GM18498 (cell line): Measurements from ENCODE around the gene ADGRG3.

Experiments used
- ATAC-seq: cut with Tn5 transposase; IDR thresholded peaks from one replicate; pipeline ENCODE4 v1.9.1; 2021; ENCODE audit warnings: mild to moderate bottlenecking, moderate library complexity; ENCODE audit not compliant: unreplicated experiment

Gene ADGRG3

DNA sequence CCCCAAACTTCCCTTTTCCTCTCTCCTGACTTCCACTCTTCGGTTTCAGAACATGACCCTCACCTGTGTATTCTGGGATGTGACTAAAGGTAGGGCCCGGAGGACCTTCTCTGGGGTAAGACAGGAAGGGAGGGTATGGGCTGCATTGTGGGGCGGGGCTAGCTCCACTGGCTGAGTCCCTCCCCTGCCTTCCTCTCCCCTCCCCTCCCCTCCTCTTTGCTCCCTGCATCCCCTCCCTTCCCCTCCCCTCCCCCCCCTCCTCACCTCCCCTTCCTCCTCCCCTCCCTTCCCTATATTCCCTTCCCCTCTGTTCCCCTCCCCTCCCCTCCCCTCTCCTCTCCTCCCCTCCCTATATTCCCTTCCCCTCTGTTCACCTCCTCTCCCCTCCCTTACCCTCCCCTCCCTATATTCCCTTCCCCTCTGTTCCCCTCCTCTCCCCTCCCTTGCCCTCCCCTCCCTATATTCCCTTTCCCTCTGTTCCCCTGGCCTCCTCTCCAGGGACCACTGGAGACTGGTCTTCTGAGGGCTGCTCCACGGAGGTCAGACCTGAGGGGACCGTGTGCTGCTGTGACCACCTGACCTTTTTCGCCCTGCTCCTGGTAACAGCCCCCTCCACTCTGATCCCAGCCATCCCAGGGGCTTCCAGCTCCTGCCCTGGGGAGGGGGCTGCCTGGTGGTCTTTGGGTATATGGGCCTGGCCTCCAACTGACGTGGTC, 11.8 kb downstream of the ADGRG3 start:
- no peak for ATAC-seq

DNA sequence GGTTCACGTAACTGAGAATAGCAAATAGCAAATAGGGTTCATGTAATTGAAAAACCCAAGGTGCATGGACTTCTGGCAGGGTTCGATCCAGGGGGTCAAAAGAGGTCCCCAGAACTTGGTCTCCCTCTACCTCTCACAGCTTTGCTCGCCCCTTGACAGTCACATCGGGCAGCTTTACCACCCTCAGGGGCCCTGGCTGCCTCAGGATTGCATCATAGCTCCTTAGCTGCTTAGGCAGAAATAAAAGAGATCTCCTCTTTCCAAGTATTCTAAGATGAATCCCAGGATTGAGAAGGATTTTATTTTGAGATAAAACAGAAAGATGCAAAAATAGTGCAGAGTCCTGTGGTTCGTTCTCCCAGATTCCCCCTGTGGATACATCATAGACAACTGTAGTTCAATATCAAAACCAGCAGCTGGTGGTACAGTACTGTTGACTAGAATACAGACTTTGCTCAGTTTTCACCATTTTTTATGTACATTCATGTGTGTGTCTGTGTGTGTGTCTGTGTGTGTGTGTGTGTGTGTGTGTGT, 12.8 kb downstream of the ADGRG3 start:
- no peak for ATAC-seq

DNA sequence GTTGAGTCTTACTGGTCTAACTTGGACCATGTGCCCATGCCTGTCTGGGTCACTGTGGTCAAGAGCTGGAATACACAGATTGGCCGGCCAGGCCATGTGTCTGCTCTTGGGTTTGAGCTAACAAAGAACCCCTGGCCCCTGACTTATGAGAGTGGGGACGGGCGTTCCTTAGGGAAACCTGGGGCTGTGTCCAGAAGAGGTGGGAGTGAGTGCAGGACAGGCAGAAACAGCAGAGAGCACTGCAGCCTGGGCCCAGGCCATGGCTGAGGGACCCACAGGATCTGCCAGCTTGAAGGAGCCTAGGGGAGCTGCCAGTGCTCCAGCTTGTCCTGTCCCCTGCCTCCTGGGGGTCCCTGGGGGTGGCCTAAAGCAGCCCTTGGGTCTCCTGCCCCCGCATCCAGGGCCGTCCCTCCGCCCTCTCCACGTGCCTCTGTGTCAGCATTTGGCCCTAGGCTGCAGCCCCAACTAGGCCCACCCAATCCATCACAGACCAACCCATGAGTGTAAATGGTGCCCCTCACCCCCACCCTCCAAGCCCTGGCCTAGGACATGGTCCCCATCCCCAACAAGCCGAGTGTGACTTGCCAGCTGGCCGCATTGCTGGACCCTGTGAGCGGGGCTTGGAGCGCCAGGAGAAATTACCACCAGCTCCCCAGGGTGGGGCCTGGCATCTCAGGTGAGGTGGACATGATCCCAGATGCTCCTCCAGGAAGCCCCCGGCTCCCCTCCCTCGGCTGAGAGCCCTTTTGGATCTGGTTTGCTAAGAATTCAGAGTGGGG, 14.0 kb downstream of the ADGRG3 start:
- no peak for ATAC-seq

DNA sequence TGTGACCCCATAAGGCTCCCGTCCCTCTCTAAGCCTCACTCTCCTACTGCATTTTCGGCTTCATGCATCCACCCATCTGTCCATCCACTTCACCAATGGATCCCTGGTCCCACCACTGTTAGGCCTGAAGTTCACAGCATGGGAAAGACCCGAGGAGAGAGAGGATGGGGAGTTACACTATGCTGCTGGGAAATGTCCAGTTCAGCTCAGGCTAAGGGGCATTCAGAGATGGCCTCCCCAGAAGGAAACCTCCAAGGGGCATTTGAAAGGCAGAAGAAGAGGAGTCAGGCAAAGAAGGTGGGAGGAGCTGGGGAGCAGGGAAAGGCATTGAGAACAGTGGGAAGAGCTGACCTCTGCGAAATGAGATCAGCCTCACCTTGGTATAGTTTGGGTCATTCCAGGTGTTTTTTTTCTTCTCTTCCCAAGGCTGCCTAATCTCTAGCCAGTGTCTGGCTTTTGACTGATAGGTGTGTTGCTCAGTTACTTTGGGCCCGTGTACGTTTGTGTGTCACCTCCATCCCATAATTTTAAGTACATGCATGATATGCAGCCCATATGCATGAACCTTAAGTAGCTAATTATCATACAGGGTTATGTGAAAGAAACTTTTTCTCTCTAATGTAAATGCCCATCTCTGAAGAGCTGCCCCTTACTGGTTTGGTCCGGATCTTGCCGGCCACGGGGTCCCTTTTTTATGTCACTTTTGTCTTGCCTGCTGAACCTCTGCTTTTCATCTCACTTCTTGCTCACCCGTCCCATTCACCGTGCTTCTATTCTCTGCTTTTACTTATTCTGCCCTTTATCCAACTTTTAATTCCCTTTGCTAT, 14.9 kb downstream of the ADGRG3 start:
- ATAC-seq, result no peak

DNA sequence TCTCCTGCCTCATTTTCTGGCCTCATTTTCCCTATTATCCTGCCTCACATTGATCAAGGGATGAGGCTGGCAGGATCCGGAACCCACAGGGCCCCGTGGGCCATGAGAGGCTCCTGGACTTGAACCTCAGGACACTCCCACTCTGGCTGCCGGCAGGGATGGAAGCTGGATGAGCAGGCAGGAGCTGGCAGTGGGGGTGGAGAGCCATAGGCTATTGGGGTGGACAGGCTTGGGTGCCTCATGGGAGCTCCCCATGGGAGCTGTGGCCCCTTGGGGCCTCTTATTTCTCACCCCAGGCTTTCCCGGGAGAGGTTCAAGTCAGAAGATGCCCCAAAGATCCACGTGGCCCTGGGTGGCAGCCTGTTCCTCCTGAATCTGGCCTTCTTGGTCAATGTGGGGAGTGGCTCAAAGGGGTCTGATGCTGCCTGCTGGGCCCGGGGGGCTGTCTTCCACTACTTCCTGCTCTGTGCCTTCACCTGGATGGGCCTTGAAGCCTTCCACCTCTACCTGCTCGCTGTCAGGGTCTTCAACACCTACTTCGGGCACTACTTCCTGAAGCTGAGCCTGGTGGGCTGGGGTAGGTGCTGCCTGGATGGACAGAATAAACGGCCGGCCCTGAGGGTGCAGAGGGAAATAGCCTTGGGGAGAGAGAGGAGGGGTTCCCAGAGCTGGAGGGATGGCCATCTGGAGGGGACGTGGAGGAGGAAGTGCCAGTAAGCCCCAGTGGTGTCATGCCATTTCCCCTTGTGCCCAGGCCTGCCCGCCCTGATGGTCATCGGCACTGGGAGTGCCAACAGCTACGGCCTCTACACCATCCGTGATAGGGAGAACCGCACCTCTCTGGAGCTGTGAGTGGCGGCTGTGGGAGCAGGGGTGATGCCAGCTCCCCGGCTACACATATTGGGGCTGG, 15.8 kb downstream of the ADGRG3 start:
- no peak for ATAC-seq

DNA sequence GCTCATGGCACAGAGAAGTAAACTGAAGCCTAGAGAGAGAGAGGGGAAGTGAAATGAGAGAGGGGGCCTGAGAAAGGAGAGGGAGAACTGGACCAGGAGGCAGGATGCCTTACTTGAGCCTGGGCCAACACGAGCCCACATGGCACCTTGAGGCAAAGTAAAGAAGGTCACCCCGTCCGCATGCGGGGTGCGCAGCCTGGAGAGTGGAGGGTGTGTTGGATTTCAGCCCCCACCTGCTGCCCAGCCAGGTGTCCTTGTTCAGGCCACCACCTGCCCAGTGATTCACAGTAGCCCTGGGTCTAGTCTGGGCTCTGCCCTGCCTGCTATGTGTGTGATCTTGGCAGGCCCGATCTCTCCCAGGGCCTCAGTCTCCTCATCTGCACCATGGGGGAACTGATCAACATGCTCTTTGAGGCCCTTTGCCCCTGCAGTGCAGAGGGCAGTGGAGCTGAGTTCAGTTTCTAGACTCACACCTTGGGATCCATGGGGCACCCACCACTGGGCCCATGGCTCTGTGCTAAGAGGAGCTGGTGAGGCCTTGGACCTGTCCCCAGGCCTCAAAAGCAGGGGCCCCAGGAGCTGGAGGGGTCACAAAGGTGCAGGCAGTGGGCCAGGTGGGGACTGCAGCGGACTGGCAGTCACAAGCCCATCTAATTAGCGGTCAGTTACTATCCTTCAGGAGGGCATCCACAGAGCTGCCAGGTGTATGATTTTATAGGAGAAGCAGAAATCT, 16.7 kb downstream of the ADGRG3 start:
- ATAC-seq, result no peak

DNA sequence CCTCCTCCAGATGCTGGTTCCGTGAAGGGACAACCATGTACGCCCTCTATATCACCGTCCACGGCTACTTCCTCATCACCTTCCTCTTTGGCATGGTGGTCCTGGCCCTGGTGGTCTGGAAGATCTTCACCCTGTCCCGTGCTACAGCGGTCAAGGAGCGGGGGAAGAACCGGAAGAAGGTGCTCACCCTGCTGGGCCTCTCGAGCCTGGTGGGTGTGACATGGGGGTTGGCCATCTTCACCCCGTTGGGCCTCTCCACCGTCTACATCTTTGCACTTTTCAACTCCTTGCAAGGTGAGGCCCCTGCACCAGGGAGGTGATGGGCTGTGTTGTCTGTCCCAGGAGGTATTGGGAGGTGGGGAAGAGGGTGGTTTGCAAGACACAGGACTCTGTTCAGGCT, 17.5 kb downstream of the ADGRG3 start:
- ATAC-seq, result no peak

DNA sequence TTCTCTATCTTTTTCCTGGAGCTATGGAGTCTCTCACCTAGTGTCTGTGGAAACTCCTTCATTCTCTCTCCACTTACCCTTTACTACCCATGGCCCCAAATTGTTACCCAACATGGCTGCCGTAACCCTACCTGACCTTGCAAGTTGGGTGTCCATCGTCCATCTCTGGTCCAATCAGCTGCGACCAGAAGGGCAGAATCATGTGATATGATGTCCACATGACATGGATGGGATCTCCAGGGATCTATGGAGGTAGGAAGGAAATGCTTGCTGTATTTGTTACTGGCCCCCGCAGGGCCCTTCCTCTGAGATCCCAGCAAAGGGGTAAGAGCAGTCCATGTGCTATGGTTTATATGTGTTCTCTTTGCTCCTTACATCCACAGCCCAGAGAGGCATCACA, 18.5 kb downstream of the ADGRG3 start:
- no peak for ATAC-seq

DNA sequence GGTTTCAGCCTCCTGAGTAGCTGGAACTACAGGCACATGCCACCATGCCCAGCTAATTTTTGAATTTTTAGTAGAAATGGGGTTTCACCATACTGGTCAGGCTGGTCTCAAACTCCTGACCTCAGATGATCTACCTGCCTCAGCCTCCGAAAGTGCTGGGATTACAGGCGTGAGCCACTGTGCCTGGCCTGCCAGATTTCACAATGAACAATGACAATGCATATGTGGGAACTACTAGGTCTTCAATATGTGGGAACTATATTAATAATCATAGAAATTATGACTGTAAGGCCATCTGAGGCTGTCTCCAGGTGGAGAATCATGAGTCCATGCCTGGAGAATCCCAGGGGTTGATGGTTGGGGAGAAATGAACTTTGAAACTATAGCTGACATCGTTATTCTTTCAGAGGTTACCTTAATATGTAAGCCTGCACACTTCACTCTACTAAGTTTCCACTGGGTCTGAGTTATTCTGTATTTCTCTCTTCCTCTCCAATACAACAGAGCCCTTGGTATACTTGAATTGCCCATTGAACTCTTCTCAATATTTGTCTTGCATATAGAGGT, 19.3 kb downstream of the ADGRG3 start:
- ATAC-seq, result no peak

DNA sequence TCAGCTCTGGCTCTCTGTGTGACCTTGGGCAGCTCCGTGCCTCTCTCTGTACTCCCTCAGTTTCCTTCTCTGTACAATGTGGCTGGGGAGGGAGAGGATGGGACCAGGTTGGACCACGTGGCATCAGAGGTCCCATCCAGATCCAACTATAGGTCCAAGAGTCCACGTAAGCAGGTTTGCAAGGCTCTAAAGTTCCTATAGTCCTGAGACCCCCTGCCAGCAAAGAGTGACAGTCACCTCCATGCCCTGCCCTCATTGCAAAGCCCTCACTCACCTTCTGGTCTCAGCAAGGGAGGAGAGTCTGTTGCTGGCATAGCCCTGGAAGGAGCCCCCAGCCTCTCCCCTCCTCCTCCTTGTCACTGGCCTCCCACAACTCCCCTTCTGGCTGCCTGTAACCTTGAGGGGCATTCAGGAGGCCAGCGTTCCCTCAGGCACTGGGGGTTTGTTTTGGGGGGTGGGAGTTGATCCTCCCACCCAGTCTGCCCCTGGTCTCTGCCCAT, 20.4 kb downstream of the ADGRG3 start:
- ATAC-seq, result no peak

DNA sequence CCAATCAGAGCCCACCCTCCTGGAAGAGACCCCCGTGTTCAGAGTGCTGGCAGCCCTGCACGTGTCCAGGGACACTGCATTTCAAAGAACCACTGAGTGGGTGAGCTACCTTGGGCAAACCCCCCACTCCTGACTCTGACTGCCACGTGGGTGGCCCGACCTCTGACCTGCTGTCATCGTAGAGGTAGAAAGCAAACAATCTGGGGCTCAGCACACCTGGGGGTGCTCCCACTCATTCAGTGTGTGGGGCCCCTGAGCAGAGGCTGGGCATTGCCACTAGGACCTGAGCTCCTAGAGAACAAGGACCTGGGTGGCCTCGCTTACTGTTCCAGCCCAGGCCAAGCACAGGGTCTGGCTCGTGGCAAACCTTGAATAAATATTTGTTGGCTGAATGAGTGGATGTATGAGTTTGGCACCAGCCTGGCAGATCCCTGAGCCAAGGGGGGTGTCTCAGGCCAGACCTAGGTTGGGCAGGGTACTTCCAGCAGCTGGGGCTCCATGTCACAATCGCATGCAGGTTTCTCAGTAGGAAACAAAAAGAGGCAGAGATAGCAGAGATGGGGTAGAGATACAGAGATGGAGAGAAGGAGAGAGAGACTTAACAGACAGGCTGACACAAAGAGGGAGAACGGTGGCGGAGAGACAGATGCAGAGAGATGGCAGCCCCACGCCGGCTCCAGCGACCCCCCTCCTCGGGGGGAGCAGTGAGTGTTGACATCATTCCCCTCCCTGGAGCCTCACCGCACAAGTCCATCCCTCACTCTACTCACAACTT, 21.1 kb downstream of the ADGRG3 start:
- ATAC-seq, result no peak

DNA sequence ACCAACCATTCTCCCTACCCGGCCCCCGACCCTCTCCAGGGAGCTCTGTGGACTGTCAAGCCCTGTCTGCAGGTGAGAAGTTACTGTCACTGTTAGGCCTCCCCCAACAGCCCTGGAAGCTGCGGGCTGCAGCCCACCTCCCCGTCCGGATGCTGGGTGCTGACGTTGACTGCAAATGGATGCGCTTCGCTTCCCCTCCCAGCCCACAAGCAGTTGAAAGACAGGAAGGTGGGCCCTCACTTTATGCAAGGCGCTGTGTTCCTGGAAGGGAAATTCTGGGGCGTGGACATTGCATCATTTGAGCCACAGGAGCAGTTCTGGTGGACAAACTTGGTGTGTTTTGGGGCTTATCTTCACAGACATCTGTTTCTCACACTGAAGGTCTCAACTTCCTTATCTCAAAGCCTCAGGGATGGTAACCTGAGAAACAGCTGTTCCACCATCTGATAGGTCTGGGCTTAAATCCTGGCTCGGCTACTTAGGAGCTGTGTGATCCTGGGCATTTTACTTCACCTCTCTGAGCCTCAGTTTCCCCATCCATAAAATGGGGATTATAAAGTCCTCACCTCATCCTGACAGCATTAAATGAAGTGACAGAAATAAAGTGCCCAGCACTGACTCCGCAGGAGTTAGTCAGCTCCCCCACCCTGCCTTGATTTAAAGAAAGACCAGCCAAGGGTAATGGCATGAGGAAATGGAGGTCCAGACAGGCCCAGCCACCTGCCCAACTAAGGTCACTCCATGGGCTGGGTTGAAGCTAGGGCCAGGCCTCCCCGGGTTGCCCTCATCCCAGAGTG, 21.9 kb downstream of the ADGRG3 start:
- no peak for ATAC-seq

DNA sequence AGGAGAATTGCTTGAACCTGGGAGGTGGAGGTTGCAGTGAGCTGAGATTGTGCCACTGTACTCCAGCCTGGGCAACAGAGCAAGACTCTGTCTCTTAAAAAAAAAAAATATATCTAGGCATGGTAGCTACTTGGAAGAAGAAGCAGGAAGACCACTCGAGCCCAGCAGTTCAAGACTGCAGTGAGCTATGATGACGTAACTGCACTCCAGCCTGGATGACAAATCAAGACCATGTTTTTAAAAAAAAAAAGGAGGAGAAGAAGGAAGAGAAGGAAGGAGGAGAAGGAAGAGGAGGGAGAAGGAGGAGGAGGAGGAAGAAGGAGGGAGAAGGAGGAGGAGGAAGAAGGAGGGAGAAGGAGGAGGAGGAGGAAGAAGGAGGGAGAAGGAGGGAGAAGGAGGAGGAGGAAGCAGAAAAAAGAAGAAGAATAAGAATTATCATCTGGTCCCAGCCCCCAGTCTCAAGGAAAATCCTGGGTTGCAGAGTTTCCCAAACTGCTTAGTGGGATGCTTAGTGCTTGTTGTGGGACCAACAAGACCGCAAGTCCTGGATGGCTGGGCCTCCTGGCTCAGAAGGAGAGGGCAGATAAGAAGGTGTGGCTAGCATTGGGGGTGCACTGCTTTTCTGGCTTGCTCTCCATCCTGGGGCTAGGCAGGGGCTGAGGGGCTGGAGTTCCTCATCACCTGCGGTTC, 22.8 kb downstream of the ADGRG3 start:
- ATAC-seq, result no peak

DNA sequence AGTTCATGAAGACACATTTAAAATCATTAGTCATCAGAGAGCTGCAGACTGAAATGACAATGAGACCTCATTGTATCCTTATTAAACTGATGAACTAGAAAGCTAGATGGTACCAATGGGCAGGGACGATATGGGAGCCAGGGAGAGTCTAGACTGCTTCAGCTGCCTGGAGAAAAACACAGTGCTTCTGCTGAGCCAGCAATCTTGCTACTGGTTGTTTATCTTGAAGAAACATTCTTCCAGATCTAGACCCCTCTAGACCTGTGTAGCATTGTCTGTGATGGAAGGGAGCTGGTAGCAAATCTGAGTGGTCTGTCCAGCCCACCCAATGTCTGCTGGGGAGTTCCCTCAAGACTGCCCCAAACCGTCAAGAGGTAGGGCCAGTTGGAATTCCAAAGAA, 24.5 kb downstream of the ADGRG3 start:
- ATAC-seq, result no peak

DNA sequence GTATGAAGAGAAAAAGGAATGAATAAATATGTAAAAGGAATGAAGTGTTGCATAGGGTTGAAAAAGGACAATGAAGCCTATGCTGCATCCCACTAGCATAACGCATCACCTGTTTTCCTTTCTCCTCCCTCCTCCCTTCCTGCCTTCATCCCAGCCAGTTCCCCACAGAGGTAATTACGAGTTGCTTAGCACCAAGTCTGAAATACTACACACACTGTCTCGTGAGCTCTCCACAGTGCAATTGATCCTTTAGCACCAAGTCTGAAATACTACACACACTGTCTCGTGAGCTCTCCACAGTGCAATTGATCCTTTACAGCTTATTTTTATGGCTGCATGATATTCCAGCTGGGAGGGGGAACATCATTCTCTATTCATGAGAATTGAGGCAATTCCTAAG, 25.4 kb downstream of the ADGRG3 start:
- no peak for ATAC-seq

DNA sequence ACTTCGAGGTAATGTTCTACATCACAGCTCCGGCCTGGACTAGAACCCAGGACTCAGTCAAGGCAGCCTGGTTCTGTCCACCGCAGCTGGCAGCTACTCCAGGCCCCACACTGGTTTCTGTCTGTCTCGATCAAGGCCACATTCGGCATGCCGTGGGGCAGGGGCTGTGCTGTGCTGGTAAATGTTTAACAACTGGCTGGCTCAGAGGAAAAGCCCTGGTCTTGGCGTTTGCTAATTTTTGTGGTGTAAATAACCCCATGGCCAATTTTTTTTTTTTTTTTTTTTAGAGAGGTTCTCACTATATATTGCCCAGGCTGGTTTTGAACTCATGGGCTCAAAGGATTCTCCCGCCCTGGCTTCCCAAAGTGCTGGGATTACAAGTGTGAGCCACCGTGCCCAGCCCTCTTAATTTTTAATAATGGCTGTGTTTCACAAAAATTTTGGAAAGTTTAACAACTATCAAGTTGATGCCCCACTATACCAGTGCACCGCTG, 26.2 kb downstream of the ADGRG3 start:
- no peak for ATAC-seq
